ENCODE measurements around the gene OR6J1.
"Not testable (repeated sequence)": the region's sequence is repeated elsewhere in the genome, so short reads cannot be mapped to it uniquely, and the experiment has no call there.

OR6J1 gene

DNA sequence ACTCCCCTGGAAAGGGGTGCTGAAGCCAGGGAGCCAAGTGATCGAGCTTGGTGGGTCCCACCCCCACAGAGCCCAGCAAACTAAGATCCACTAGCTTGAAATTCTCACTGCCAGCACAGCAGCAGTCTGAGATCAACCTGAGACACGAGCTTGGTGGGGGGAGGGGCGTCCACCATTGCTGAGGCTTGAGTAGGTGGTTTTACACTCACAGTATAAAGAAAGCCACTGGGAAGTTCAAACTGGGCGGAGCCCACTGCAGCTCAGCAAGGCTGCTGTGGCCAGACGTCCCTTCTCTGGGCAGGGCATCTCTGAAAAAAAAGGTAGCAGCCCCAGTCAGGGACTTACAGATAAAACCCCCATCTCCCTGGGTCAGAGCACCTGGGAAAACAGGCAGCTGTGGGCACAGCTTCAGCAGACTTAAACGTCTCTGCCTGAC lies 42.0 kb upstream of the OR6J1 start:
- H4K20me1 ChIP-seq (ENCODE audit: control insufficient read depth, insufficient read depth, low read depth, low read length); H3K4me3 ChIP-seq (ENCODE audit: low read length); H3F3A ChIP-seq (ENCODE audit: control insufficient read depth, insufficient read depth); H3K27ac ChIP-seq (ENCODE audit: low read depth, low read length); H3K4me1 ChIP-seq (ENCODE audit: control insufficient read depth, low read length); H3K9me2 ChIP-seq (replicated peaks; ENCODE audit: control insufficient read depth, low read length); H3K79me2 ChIP-seq (ENCODE audit: control insufficient read depth, low read length); H3K36me3 ChIP-seq (ENCODE audit: control insufficient read depth, low read length); H3K9me3 ChIP-seq (ENCODE audit: control insufficient read depth, insufficient read depth, low read length); H3K4me2 ChIP-seq (ENCODE audit: low read length): not testable (repeated sequence)
- peaks cover 27% of the 10 kb centered on the region for H3K27me3 ChIP-seq (ENCODE audit: control insufficient read depth, low read length)

- Histone ChIP-seq H3K4me2 (ENCODE audit: low read length) (no peak overlapping the region), H3K9me2 (replicated peaks; ENCODE audit: control insufficient read depth, low read length) (no peaks in the 10 kb centered on the region), H3K79me2 (ENCODE audit: control insufficient read depth, low read length) (no peaks in the 10 kb centered on the region), H4K20me1 (ENCODE audit: control insufficient read depth, insufficient read depth, low read depth, low read length) (no peaks in the 10 kb centered on the region), H3K4me3 (ENCODE audit: low read length) (no peak overlapping the region), H3K9me3 (ENCODE audit: control insufficient read depth, insufficient read depth, low read length) (no peaks in the 10 kb centered on the region), H3K36me3 (ENCODE audit: control insufficient read depth, low read length) (no peaks in the 10 kb centered on the region), H3K27me3 (ENCODE audit: control insufficient read depth, low read length) (peaks cover 23% of the 10 kb centered on the region), H3K27ac (ENCODE audit: low read depth, low read length) (no peak overlapping the region), H3F3A (ENCODE audit: control insufficient read depth, insufficient read depth) (no peaks in the 10 kb centered on the region), H3K4me1 (ENCODE audit: control insufficient read depth, low read length) (no peaks in the 10 kb centered on the region)
- TF ChIP-seq CTCF (IDR thresholded peaks at IDR 0.05; ENCODE audit: low read depth, low read length, poor library complexity, severe bottlenecking) (no peak), EZH2phosphoT487 (IDR thresholded peaks at IDR 0.05; ENCODE audit: borderline replicate concordance, low read length) (no peak)
Measured at GRCh38 chr14:22685467-22685866, 41.3 kb upstream of the OR6J1 start.

DNA sequence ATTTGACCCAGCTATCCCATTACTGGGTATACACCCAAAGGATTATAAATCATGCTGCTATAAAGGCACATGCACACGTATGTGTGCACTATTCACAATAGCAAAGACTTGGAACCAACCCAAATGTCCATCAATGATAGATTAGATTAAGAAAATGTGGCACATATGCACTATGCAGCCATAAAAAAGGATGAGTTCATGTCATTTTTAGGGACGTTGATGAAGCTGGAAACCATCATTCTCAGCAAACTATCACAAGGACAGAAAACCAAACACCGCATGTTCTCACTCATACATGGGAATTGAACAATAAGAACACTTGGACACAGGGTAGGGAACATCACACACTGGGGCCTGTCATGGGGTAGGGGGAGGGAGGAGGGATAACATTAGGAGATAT lies 39.3 kb upstream of the OR6J1 start:
- not testable (repeated sequence) for H4K20me1 ChIP-seq (ENCODE audit: control insufficient read depth, insufficient read depth, low read depth, low read length); H3K9me3 ChIP-seq (ENCODE audit: control insufficient read depth, insufficient read depth, low read length); H3K27ac ChIP-seq (ENCODE audit: low read depth, low read length); H3K4me3 ChIP-seq (ENCODE audit: low read length); H3K4me2 ChIP-seq (ENCODE audit: low read length); H3K79me2 ChIP-seq (ENCODE audit: control insufficient read depth, low read length); H3K36me3 ChIP-seq (ENCODE audit: control insufficient read depth, low read length); H3K9me2 ChIP-seq (replicated peaks; ENCODE audit: control insufficient read depth, low read length); H3F3A ChIP-seq (ENCODE audit: control insufficient read depth, insufficient read depth); H3K4me1 ChIP-seq (ENCODE audit: control insufficient read depth, low read length)
- H3K27me3 ChIP-seq (ENCODE audit: control insufficient read depth, low read length): peaks cover 17% of the 10 kb centered on the region

- no peaks in the 10 kb centered on the region for H3F3A ChIP-seq (ENCODE audit: control insufficient read depth, insufficient read depth)
- no peaks in the 10 kb centered on the region for H3K79me2 ChIP-seq (ENCODE audit: control insufficient read depth, low read length)
- H3K9me2 ChIP-seq (replicated peaks; ENCODE audit: control insufficient read depth, low read length): no peaks in the 10 kb centered on the region
- TF ChIP-seq CTCF (IDR thresholded peaks at IDR 0.05; ENCODE audit: low read depth, low read length, poor library complexity, severe bottlenecking) (no peak), EZH2phosphoT487 (IDR thresholded peaks at IDR 0.05; ENCODE audit: borderline replicate concordance, low read length) (no peak)
- no peaks in the 10 kb centered on the region for H3K36me3 ChIP-seq (ENCODE audit: control insufficient read depth, low read length)
- peaks cover 4% of the 10 kb centered on the region; the same call in 1 of the 2 replicates for H3K27me3 ChIP-seq (ENCODE audit: control insufficient read depth, low read length)
- H3K27ac ChIP-seq (ENCODE audit: low read depth, low read length): no peak overlapping the region
- H3K9me3 ChIP-seq (ENCODE audit: control insufficient read depth, insufficient read depth, low read length): no peaks in the 10 kb centered on the region
- H3K4me1 ChIP-seq (ENCODE audit: control insufficient read depth, low read length): no peaks in the 10 kb centered on the region
- no peak overlapping the region for H3K4me3 ChIP-seq (ENCODE audit: low read length)
- no peak overlapping the region for H3K4me2 ChIP-seq (ENCODE audit: low read length)
- no peaks in the 10 kb centered on the region for H4K20me1 ChIP-seq (ENCODE audit: control insufficient read depth, insufficient read depth, low read depth, low read length)
Measured at GRCh38 chr14:22678221-22678620, 34.1 kb upstream of the OR6J1 start.

- not testable (repeated sequence) for H3K9me2 ChIP-seq (replicated peaks; ENCODE audit: control insufficient read depth, low read length); H3K79me2 ChIP-seq (ENCODE audit: control insufficient read depth, low read length); H3K36me3 ChIP-seq (ENCODE audit: control insufficient read depth, low read length); H3F3A ChIP-seq (ENCODE audit: control insufficient read depth, insufficient read depth); H3K27me3 ChIP-seq (ENCODE audit: control insufficient read depth, low read length); H3K4me2 ChIP-seq (ENCODE audit: low read length); H4K20me1 ChIP-seq (ENCODE audit: control insufficient read depth, insufficient read depth, low read depth, low read length); H3K4me1 ChIP-seq (ENCODE audit: control insufficient read depth, low read length); H3K27ac ChIP-seq (ENCODE audit: low read depth, low read length); H3K4me3 ChIP-seq (ENCODE audit: low read length); H3K9me3 ChIP-seq (ENCODE audit: control insufficient read depth, insufficient read depth, low read length)
Measured at GRCh38 chr14:22677551-22677950, 33.4 kb upstream of the OR6J1 start.

All from DOHH2 (cell line).